LHCN-M2 (cell line): ENCODE data around the gene AIRE. TPM values are rescaled to one million over a fixed set of nuclear protein-coding genes. Genes with fewer than 3 reads are reported as not detected.
"Not testable (repeated sequence)": the region's sequence is repeated elsewhere in the genome, so short reads cannot be mapped to it uniquely, and the experiment has no call there.

ENCODE experiments used
- DNase-seq: peaks from one replicate; pipeline ENCODE4 v3.0.0-alpha.2; 2012; ENCODE audit warnings: low read depth
- total RNA-seq: library from RNA; depleted of rRNA; stranded (reverse); fragments of >200 nt; gene quantifications from 2 replicates; pipeline ENCODE4 v1.2.3, GENCODE V29; 2014; rRNA removed

Gene AIRE
- total RNA-seq, 1 experiment from 2014 or later = not detected

DNA sequence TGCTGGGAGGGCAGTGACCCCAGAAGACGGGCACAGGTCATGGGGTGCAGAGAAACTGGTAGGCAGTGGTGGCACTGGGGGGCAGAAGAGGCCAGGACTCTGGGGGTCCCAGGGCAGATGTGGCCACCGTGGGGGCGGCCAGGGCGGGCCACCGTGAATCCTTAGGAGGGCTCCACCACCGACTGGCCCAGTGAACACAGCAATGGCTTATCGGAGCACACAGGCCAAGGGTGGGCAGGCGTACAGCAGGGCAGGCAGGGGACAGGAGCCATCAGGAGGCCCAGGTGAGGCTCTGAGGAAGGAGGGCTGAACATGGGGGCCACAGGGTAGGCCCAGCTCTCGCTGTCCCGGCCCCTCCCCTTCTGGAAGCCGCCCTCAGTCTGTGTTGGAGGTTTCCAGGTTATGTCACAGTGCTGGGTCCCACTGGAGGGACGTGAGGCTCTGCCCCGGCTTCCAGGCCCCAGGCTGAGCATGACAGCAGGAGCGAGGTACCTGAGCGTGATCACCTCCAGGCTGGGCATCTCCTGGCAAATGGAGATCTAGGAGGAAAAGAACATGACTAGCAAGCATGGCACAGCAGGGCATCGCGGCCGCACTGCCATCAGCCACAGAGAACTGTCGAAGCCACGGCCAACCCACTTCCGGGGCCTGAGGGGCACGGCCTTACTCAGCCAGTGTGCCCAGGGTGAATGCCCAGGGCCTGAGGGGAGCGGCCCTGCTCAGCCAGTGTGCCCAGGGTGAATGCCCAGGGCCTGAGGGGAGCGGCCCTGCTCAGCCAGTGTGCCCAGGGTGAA is 49.8 kb downstream of the AIRE start:
- DNase-seq = no peak

DNA sequence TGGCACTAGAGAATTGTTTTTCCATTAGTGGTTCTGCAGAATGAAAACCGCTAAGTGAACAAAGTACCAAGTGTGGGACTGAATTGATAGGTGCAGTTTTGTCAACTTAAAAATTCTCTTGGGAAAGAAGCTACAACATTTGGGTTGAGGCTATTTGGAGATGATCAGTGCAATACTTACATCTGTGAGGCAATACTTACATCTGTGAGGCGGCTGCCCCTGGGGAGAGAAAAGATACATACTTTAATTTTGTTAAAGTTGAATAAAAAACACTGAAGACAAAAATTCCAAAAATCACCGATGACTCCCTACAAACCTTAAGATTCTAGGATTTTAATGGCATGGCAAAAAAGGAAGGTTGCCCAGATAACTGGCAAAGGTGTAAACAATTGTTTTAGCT is 51.8 kb downstream of the AIRE start:
- no peak for DNase-seq

DNA sequence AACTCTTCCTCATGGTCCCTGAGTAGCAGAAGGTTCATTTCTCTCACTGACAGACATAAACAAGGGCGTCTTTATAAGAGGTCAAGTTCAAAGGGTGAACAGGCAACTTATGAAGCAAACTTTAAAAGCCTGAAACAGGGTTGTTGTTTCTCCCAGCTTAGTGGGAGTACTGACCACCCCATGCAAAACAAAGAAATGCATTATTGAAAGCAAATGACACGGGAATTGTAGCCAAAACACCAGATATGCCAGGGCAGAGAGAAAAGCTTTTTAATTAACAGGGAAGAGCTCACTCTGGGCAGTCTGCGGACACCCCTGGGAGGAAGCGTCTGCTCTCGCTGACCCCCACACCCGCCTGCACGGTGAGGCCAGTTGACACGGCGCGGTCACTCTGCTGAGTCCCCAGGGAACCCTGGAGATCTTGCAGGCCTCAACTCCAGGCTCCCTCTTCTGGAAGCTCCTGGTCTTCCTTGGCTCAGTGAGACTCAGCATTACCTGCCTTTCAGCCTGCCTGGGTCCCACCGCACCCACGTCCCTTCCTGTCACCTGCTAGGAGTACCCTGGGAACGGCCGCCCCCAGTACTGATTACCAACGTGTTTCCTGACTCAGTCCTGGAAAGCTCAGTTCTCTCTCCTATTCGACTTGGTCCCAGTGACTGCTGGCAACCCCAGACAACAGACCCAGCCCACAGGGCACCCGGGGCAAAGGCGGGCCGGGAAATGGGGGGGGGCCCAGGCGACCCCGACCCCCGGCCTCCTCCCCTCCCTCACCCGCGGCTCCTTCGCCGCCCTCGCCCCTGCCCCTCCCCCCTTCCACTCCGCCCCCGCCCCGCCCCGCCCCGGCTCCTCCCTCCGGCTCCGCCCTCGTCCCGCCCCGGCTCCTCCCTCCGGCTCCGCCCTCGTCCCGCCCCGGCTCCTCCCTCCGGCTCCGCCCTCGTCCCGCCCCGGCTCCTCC is 52.5 kb downstream of the AIRE start:
- DNase-seq = peak; percentile 38

DNA sequence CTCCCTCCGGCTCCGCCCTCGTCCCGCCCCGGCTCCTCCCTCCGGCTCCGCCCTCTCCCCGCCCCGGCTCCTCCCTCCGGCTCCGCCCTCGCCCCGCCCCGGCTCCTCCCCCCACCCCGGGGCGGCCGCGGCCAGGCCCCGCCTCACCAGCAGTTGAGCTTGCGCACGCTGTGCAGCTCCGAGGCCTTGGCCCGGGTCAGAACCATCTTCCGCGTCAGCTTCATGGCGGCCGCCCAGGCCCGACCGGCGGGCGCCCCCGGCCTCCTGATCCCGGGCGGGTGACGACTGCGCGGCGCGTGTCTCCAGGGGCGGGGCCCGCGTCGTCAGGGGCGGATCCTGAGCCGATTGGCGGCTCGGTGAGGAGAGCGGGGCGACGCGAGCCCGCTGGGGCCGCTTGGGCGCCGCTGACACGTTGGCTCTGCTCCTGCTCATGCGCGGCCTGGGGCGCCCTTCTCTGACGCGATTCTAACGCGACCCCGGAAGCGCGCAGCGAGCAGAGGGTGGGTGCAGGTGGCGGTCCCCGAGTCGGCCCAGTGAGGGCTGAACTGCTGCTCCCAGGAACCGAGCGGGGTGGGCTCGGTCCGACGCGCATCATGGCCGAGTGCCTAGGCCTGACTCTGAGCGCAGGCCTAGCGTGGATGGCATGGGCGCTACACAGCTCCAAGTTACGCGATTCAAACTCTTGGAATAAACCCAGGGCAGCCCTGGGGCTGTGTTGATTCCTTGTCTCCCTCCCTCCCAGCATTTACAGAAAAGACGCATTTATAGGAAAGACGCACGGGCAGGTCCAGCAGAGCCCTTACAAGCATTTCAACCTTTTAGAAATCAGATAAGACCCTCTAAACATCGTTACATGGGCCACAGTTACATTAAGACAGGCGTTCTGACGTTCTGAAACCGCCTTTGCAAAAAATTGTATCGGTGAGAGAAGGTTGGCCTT is 53.6 kb downstream of the AIRE start, which contains the start of gene CFAP410:
Gene CFAP410, minus strand, starts transcription at position 420 of the 940 bp plus-strand sequence. Its CDS starts 196 bp downstream, at position 224.
- peak; percentile 90 for DNase-seq

DNA sequence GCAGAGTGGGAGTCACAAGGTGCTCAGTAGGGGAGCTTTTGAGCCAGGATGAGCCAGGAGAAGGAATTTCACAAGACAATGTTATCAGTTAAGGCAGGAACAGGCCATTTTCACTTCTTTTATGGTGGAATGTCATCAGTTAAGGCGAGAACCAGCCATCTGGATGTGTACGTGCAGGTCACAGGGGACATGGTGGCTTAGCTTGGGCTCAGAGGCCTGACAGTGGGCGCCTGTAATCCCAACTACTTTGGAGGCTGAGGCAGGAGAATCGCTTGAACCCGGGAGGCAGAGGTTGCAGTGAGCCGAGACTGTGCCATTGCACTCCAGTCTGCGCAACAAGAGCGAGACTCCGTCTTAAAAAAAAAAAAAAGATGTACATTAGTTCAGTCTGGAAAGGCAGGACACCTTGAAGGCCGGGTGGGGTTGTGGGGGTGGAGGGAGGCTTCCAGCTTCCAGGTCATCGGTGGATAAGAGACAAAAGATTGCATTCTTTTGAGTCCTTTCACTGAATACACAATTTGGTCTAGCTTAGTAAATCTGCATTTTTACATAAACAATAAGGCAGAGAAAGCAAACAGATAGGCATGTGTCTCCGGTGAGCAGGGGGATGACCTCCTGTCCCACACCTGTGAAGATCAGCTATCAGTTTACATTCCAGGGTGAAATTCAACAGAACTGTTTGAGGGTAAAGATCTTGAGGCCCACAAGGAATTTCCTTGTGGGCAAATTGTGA is 56.2 kb downstream of the AIRE start:
- DNase-seq = not testable (repeated sequence)

DNA sequence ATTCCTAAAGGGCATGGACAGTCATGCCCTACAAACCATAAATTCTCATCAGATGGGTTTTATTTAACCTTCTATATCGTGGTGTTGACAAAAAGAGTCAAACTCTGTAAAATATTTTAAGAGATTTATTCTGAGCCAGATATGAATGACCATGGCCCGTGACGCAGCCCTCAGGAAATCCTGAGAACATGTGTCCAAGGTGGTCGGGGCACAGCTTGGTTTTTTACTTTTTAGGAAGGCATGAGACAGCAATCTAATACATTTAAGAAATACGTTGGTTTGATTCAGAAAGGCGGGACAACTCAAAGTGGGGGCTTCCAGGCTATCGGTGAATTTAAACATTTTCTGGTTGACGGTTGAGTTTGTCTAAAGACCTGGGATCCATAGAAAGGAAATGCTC is 57.3 kb downstream of the AIRE start:
- not testable (repeated sequence) for DNase-seq

DNA sequence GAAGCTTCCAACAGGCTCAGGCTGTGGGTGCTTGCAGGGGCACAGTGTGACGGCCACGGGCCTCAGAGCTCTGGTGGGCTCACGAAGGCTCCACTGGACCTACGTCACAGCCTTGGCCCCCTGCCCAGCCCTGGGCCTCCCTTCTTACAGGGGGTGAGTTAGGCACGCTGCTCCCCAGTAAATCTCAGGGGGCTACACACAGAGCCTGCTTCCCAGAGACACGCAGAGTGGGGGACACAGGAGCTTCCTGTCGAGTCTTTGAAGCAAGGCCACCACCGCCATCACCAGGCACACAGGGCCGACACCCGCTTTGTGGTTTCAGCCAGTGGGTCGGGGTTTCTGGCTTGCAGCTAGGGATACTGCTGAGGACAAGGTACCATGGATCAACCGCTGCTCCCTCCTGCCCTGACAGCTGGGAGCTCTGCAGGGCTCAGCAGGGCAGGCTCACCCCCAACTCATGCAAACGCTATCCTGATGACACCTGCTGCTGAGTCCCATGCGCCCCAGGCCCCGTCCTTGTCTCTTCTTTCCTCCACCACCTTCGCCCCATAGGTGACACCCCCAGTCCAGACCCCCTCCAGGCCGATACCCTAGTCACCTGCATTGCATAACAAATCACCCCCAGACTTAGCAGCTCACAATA is 59.0 kb downstream of the AIRE start:
- no peak for DNase-seq

DNA sequence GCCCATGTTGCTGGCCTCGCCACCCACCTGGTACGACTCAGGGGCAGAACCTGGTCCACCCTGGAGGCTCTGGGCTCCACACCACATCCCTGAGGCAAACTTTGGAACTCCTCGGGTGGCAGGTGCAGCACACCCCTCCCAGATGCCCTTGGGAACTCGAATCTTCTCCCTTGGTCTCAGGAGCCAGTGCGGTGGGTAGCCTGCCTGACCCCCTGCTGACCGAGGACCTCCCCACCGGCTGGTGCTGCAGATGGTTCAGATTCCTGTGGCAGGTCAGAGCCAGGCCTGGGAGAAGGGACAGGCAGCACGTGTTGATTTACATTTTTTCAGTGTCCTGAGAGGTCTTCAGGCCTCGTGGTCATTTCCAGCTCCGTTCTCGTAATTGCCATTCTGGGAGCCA is 59.8 kb downstream of the AIRE start:
- no peak for DNase-seq

DNA sequence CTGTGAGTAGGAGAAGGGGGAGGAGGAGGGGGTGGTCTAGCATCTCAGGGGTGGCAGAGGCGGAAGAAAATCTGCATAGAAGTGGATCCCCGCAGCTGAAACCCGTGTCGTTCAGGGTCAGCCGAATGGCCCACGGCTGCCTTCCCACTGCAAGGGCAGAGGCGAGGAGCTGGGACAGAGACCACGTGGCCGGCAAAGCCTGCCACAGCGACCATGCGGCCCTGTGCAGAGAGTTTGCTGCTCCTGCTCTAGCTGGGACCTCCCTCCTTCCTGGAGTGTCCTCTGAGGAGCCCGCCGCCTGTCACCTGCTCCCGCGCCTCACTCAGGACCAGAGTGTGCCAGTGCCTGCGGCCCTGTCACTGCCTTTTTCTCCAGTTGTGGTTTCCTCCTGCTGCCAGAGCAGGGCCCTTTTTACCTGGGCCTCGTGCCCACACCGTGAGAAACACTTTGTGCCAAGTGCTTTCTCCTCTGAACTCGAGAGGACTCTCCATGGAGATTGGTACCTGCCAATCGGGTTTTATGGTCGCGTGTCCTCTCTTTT is 62.3 kb downstream of the AIRE start:
- no peak for DNase-seq

Other genes with a start within 250 kb of the AIRE start
- 28.0 and 36.8 TPM in 2 replicates for gene PWP2, start 178.5 kb upstream of the AIRE start, total RNA-seq
- gene GATD3, start 152.2 kb upstream of the AIRE start, total RNA-seq = 18.6 and 35.3 TPM in 2 replicates
- gene ICOSLG, start 44.9 kb upstream of the AIRE start, total RNA-seq = under 0.01 TPM in 1 of 2 replicates, not detected in the other
- not detected in 2 replicates for gene DNMT3L, start 24.0 kb upstream of the AIRE start, total RNA-seq
- 154 and 166 TPM in 2 replicates for gene PFKL, start 14.2 kb downstream of the AIRE start, total RNA-seq
- gene CFAP410, start 53.5 kb downstream of the AIRE start, total RNA-seq = 15.7 and 19.0 TPM in 2 replicates
- not detected in 2 replicates for gene TRPM2, start 67.7 kb downstream of the AIRE start, total RNA-seq
- not detected in 2 replicates for gene LRRC3, start 169.6 kb downstream of the AIRE start, total RNA-seq